Measurements from ENCODE around the gene REG3G. TPM values are rescaled to one million over a fixed set of nuclear protein-coding genes. Genes with fewer than 3 reads are reported as not detected.

REG3G gene
- total RNA-seq, 4 donors from 2014 or later: 0.35 TPM; not detected in 3

DNA sequence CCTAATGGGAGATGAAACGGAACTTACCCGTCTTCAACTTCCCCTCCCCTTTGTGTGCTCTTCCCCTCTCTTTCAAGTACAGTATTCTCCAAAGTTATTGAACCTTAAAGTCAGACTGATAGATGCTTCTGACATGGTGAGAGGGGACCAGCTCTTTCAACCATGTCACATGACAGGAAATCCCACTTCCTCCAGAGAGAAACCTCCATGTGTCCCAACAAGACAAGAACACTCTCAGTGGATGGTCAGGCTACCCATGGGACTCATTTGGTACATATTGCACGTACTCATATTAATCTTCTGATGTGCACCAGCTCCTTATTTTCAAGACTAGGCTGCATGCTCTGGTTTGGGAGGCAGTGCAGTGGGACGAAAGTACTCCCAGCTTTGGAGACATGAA lies 44.6 kb upstream of the REG3G start:
- DNase-seq: no peak
- Histone ChIP-seq H3K4me1 (no peaks in the 10 kb centered on the region), H3K27ac (no peak overlapping the region), H3K9me3 (no peaks in the 10 kb centered on the region), H3K4me3 (no peak overlapping the region), H3K27me3 (no peaks in the 10 kb centered on the region), H3K36me3 (no peaks in the 10 kb centered on the region)
- intact Hi-C loops (cut with DNase I; ENCODE audit: low total_unique reads): no loop called here
- TF ChIP-seq, protein P1, sequence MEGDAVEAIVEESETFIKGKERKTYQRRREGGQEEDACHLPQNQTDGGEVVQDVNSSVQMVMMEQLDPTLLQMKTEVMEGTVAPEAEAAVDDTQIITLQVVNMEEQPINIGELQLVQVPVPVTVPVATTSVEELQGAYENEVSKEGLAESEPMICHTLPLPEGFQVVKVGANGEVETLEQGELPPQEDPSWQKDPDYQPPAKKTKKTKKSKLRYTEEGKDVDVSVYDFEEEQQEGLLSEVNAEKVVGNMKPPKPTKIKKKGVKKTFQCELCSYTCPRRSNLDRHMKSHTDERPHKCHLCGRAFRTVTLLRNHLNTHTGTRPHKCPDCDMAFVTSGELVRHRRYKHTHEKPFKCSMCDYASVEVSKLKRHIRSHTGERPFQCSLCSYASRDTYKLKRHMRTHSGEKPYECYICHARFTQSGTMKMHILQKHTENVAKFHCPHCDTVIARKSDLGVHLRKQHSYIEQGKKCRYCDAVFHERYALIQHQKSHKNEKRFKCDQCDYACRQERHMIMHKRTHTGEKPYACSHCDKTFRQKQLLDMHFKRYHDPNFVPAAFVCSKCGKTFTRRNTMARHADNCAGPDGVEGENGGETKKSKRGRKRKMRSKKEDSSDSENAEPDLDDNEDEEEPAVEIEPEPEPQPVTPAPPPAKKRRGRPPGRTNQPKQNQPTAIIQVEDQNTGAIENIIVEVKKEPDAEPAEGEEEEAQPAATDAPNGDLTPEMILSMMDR (IDR thresholded peaks at IDR 0.05): no peak
- TF ChIP-seq POLR2A (IDR thresholded peaks at IDR 0.05): no peak

DNA sequence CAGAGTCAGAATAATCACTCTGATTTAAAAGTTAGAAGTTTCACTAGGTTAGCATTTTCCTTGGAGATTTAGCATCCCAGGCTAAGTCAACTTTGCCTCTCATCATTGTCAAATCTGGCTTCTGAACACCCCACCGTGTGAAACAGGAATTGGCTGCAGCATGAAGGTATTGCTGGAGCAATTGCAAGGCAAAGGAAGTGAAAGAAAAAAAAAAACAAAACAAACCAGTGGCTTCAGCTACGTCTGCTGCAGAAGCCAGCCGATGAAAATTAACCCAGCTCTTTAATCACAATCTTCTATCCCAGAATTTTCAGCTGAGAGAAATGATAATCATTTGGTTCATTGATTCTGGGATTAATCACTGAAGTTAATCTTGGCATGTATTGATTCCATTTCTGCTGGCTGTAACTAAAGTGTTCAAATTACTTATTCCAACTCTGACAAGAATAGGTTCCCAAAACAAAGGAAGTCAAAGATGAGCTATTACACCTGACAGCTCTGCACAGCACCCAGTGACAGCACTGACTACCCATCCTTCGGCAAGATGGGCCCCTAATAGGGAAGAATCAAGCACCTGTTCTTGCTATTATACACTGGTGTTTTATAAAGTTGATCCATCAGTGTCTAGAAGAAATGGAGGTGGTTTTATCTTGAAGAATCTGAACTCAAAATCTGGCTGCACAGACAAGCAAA lies 42.7 kb upstream of the REG3G start:
- H3K4me3 ChIP-seq: no peak overlapping the region
- no peaks in the 10 kb centered on the region for H3K9me3 ChIP-seq
- H3K4me1 ChIP-seq: no peaks in the 10 kb centered on the region
- DNase-seq: no peak
- intact Hi-C loops (cut with DNase I; ENCODE audit: low total_unique reads): no loop called here
- H3K27ac ChIP-seq: no peak overlapping the region
- no peaks in the 10 kb centered on the region for H3K27me3 ChIP-seq
- TF ChIP-seq, protein P1 (IDR thresholded peaks at IDR 0.05): no peak
- no peaks in the 10 kb centered on the region for H3K36me3 ChIP-seq

DNA sequence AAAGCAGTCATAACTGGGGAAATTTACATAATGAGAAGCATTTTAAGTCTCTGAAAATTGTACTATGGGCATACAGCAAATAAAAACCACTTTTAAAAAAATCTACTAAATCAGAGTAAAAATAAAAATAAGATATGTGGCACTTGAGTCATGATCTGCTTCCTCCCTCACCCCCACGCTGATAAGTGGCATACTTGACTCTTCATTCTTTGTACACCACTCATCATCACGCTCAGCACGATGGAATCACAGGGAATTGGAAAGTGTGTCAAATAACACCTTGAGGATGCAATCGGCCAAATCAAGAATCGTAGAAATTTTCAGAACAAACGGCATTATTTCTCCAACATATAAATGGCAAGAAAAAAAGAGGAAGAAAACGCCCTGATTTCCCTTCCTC lies 41.1 kb upstream of the REG3G start:
- no peaks in the 10 kb centered on the region for H3K36me3 ChIP-seq
- intact Hi-C loops (cut with DNase I; ENCODE audit: low total_unique reads): no loop called here
- H3K27ac ChIP-seq: no peak overlapping the region
- no peaks in the 10 kb centered on the region for H3K27me3 ChIP-seq
- no peak for DNase-seq
- H3K4me3 ChIP-seq: no peak overlapping the region
- no peaks in the 10 kb centered on the region for H3K4me1 ChIP-seq
- no peaks in the 10 kb centered on the region for H3K9me3 ChIP-seq
- TF ChIP-seq, protein P1 (IDR thresholded peaks at IDR 0.05): no peak
- TF ChIP-seq POLR2A (IDR thresholded peaks at IDR 0.05): no peak

DNA sequence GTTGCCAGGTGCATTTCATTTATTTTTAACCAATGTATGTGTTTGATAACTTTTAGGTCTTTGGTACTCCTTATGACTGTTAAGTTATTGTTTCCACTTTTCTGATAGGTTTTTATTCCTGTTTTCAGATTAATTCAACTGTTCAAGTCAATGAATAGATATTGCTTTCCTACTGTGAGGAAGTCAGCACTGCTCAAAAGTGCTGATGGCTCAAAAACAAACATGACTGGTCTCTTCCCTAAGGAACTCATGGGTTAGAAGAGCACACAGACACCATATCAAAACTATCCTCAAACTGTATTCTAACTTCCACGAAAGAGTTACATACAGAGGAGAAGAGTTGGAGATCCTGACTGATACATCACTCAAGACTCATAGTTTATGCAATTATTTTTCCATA lies 39.9 kb upstream of the REG3G start:
- Histone ChIP-seq H3K36me3 (no peaks in the 10 kb centered on the region), H3K27ac (no peak overlapping the region), H3K9me3 (no peaks in the 10 kb centered on the region), H3K4me1 (no peaks in the 10 kb centered on the region), H3K4me3 (no peak overlapping the region), H3K27me3 (no peaks in the 10 kb centered on the region)
- intact Hi-C loops (cut with DNase I; ENCODE audit: low total_unique reads): no loop called here
- TF ChIP-seq POLR2A (IDR thresholded peaks at IDR 0.05): no peak
- TF ChIP-seq, protein P1 (IDR thresholded peaks at IDR 0.05): no peak
- no peak for DNase-seq

DNA sequence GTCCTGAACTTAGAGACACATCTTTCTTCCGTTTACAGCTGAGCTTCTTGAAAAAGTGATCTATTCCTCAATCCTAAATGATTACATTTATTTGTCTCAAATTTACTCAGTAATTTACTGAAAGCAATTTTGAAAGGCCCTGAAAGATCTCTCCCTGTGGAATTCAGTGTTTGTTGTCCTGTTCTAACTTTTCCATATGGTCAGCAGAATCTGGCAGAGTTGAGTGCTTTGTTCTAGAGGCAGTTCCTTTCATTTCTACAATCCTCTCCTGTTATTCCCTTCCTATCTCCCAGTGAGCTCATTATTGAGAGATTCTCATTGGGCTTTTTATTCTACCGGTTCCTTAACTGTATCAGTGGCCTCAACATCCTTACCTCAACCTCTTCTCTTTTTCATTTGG lies 36.5 kb upstream of the REG3G start:
- no peak for DNase-seq
- TF ChIP-seq, protein P1 (IDR thresholded peaks at IDR 0.05): no peak
- no peak for TF ChIP-seq POLR2A (IDR thresholded peaks at IDR 0.05)
- Histone ChIP-seq H3K9me3 (no peaks in the 10 kb centered on the region), H3K36me3 (no peaks in the 10 kb centered on the region), H3K27ac (no peak overlapping the region), H3K4me1 (no peaks in the 10 kb centered on the region), H3K4me3 (no peak overlapping the region), H3K27me3 (peaks cover 0 to 8% of the 10 kb centered on the region in 2 donors)
- intact Hi-C loops (cut with DNase I; ENCODE audit: low total_unique reads): no loop called here

All from uterus (tissue), 4 donors.